H1 (cell line): ENCODE data around the gene CBL. TPM values are rescaled to one million over a fixed set of nuclear protein-coding genes. Genes with fewer than 3 reads are reported as not detected.

Experiments
- CTCF ChIA-PET: fragments of 300-600 bp; sonication (Branson Sonifier 250); formaldehyde crosslinking; loops from one replicate; lab custom pipeline; 2021; ENCODE audit not compliant: partially characterized antibody; lab: Charles Lee
- POLR2A ChIA-PET: fragments of 300-600 bp; sonication (Branson Sonifier 250); formaldehyde crosslinking; loops from one replicate; lab custom pipeline; 2021; ENCODE audit warnings: inconsistent platforms; ENCODE audit not compliant: partially characterized antibody; lab: Charles Lee
- DNase-seq, 2 experiments: peaks; one replicate each; pipeline versions ENCODE4 v3.0.0 to v3.0.0-alpha.2; 2010 to 2022; ENCODE audit warnings: low spot score in 2 of 2, low read depth in 1 of 2, mixed read lengths in 1 of 2
- FAIRE-seq: peaks from 2 replicates; lab custom pipeline; 2011; peaks lifted over from hg19 to GRCh38; lab: Jason Lieb, UNC
- H2AFZ ChIP-seq: 2 replicates; pipeline ENCODE4 v1.8.1; 2012; ENCODE audit warnings: low read length, inconsistent platforms
- H2AK5ac ChIP-seq: 2 replicates; pipeline ENCODE4 v1.6.1; 2013; ENCODE audit warnings: low read depth, low read length
- H2BK120ac ChIP-seq: replicated peaks from 2 replicates; pipeline ENCODE3; 2013; ENCODE audit warnings: low read depth, low read length, inconsistent platforms
- H2BK12ac ChIP-seq: 2 replicates; pipeline ENCODE4 v1.6.1; 2013; ENCODE audit warnings: low read depth, low read length
- H2BK15ac ChIP-seq: 2 replicates; pipeline ENCODE4 v1.6.1; 2013; ENCODE audit warnings: low read length
- H2BK20ac ChIP-seq: 2 replicates; pipeline ENCODE4 v1.6.1; 2013; ENCODE audit warnings: low read length
- H2BK5ac ChIP-seq: 2 replicates; pipeline ENCODE4 v1.6.1; 2013; ENCODE audit warnings: low read depth, low read length
- H3K14ac ChIP-seq: 2 replicates; pipeline ENCODE4 v1.6.1; 2013; ENCODE audit warnings: inconsistent platforms; ENCODE audit not compliant: insufficient read length
- H3K18ac ChIP-seq: 2 replicates; pipeline ENCODE4 v1.6.1; 2013; ENCODE audit warnings: low read length; ENCODE audit errors: extremely low read depth
- H3K23ac ChIP-seq: 2 replicates; pipeline ENCODE4 v1.6.1; 2013; ENCODE audit warnings: inconsistent platforms; ENCODE audit not compliant: insufficient read length
- H3K23me2 ChIP-seq: 2 replicates; pipeline ENCODE4 v1.6.1; 2013; ENCODE audit warnings: low read depth, low read length
- H3K27ac ChIP-seq: 2 replicates; pipeline ENCODE4 v1.6.1; 2011; ENCODE audit warnings: low read depth, low read length, inconsistent platforms
- H3K27me3 ChIP-seq, 4 experiments: replicated peaks in 1 of 4; 1 replicate in 1 of 4; 2 replicates in 3 of 4; pipeline versions ENCODE4 v1.6.1 to v1.8.1; 2011 to 2013; ENCODE audit warnings: low read length in 3 of 4, mild to moderate bottlenecking in 3 of 4, inconsistent platforms in 2 of 4, mixed read lengths in 2 of 4, moderate library complexity in 1 of 4; ENCODE audit not compliant: control insufficient read depth in 3 of 4, insufficient read depth in 3 of 4; ENCODE audit errors: extremely low read depth in 1 of 4
- H3K36me3 ChIP-seq, 4 experiments: 2 replicates each; pipeline versions ENCODE4 v1.6.1 to v1.8.1; 2011 to 2013; ENCODE audit warnings: mild to moderate bottlenecking in 4 of 4, low read length in 3 of 4, moderate library complexity in 2 of 4, control low read depth in 1 of 4, inconsistent platforms in 1 of 4; ENCODE audit not compliant: insufficient read depth in 4 of 4, control insufficient read depth in 2 of 4
- H3K4ac ChIP-seq: replicated peaks from 2 replicates; pipeline ENCODE3; 2013; ENCODE audit warnings: low read length, low read depth, mixed read lengths, inconsistent platforms; ENCODE audit not compliant: insufficient read length
- H3K4me1 ChIP-seq, 4 experiments: replicated peaks in 1 of 4; 1 replicate in 1 of 4; 2 replicates in 3 of 4; pipeline versions ENCODE4 v1.6.1 to v1.8.1; 2011 to 2013; ENCODE audit warnings: low read length in 3 of 4, inconsistent platforms in 2 of 4, mixed read lengths in 1 of 4; ENCODE audit not compliant: insufficient read depth in 4 of 4, control insufficient read depth in 3 of 4
- H3K4me2 ChIP-seq, 2 experiments: 2 replicates each; pipeline versions ENCODE4 v1.6.1 to v1.8.1; 2011 to 2013; ENCODE audit warnings: low read depth in 2 of 2, low read length in 2 of 2, control low read depth in 1 of 2, inconsistent platforms in 1 of 2, mild to moderate bottlenecking in 1 of 2; ENCODE audit not compliant: insufficient read depth in 1 of 2
- H3K4me3 ChIP-seq, 4 experiments: fragments of 200-600, 300-600 bp in 1 of 4; sonication (generic), shearing (Covaris generic), sonication (Bioruptor Twin) in 1 of 4; 2 replicates each; pipeline versions ENCODE4 v1.5.1 to v1.8.1; 2011 to 2016; ENCODE audit warnings: low read length in 4 of 4, low read depth in 3 of 4, control low read depth in 2 of 4, inconsistent platforms in 2 of 4, mild to moderate bottlenecking in 2 of 4, mixed read lengths in 1 of 4, moderate library complexity in 1 of 4; ENCODE audit not compliant: insufficient read depth in 2 of 4; ENCODE audit errors: extremely low read depth in 1 of 4
- H3K56ac ChIP-seq: replicated peaks from 2 replicates; pipeline ENCODE3; 2013; ENCODE audit warnings: low read depth, mild to moderate bottlenecking, mixed read lengths, low read length, inconsistent platforms; ENCODE audit not compliant: insufficient read length
- H3K79me1 ChIP-seq: 2 replicates; pipeline ENCODE4 v1.6.1; 2013; ENCODE audit warnings: low read depth, low read length, control low read depth
- H3K79me2 ChIP-seq, 2 experiments: 2 replicates each; pipeline versions ENCODE4 v1.6.1 to v1.8.1; 2012 to 2013; ENCODE audit warnings: low read length in 2 of 2, mild to moderate bottlenecking in 2 of 2, inconsistent platforms in 1 of 2; ENCODE audit not compliant: insufficient read depth in 2 of 2, control insufficient read depth in 1 of 2
- H3K9ac ChIP-seq, 4 experiments: replicated peaks in 1 of 4; 1 replicate in 1 of 4; 2 replicates in 3 of 4; pipeline versions ENCODE4 v1.6.1 to v1.8.1; 2011 to 2013; ENCODE audit warnings: low read depth in 3 of 4, low read length in 3 of 4, control low read depth in 2 of 4, mild to moderate bottlenecking in 2 of 4, moderate library complexity in 2 of 4, inconsistent platforms in 1 of 4; ENCODE audit errors: extremely low read depth in 1 of 4
- H3K9me3 ChIP-seq, 2 experiments: 2 replicates each; pipeline versions ENCODE4 v1.6.1 to v1.8.1; 2012 to 2013; ENCODE audit warnings: mild to moderate bottlenecking in 2 of 2, moderate library complexity in 2 of 2, control low read depth in 1 of 2, inconsistent platforms in 1 of 2, low read depth in 1 of 2, low read length in 1 of 2, mixed read lengths in 1 of 2; ENCODE audit not compliant: insufficient read depth in 2 of 2
- H4K20me1 ChIP-seq, 2 experiments: replicated peaks in 1 of 2; 2 replicates each; pipeline versions ENCODE3 to v1.8.1; 2011 to 2013; ENCODE audit warnings: inconsistent platforms in 2 of 2, low read length in 2 of 2, mild to moderate bottlenecking in 1 of 2; ENCODE audit not compliant: insufficient read depth in 2 of 2, control insufficient read depth in 1 of 2
- H4K5ac ChIP-seq: 2 replicates; pipeline ENCODE4 v1.6.1; 2013; ENCODE audit warnings: low read length, low read depth, mixed read lengths, inconsistent platforms; ENCODE audit not compliant: insufficient read length
- H4K8ac ChIP-seq: 2 replicates; pipeline ENCODE4 v1.8.0; 2013; ENCODE audit warnings: mild to moderate bottlenecking, moderate library complexity, low read length, inconsistent platforms; ENCODE audit not compliant: insufficient read depth; ENCODE audit errors: extremely low read depth
- H4K91ac ChIP-seq: replicated peaks from 2 replicates; pipeline ENCODE3; 2013; ENCODE audit warnings: low read length, mixed read lengths, inconsistent platforms; ENCODE audit not compliant: insufficient read length
- BCL11A ChIP-seq, 2 experiments: IDR thresholded peaks; one replicate each; pipeline ENCODE4 v1.6.1; 2011; ENCODE audit warnings: low read depth in 2 of 2, low read length in 2 of 2, mild to moderate bottlenecking in 2 of 2
- CBX8 ChIP-seq: fragments of 300-800, 300-1000 bp; sonication (generic); IDR thresholded peaks from 2 replicates; pipeline ENCODE4 v1.7.1; 2016; ENCODE audit warnings: low read depth, low read length, borderline replicate concordance
- EGR1 ChIP-seq: IDR thresholded peaks from 2 replicates; pipeline ENCODE4 v1.6.1; 2011; ENCODE audit warnings: low read depth, low read length, borderline replicate concordance
- GTF2F1 ChIP-seq: IDR thresholded peaks from 2 replicates; pipeline ENCODE4 v1.6.1; 2012; ENCODE audit warnings: low read depth, low read length, improper control_type of control experiment, borderline replicate concordance
- POLR2AphosphoS5 ChIP-seq: IDR thresholded peaks from 2 replicates; pipeline ENCODE4 v1.6.1; 2011; ENCODE audit warnings: low read depth, low read length
- SRF ChIP-seq: IDR thresholded peaks from 2 replicates; pipeline ENCODE4 v1.6.1; 2011; ENCODE audit warnings: mild to moderate bottlenecking, low read depth, low read length, moderate library complexity
- WGBS, 2 experiments: shearing (Covaris generic) in 1 of 2; methylation state at CpG; one replicate each; pipeline versions ENCODE4 v1.1.6 to v1.1.7; 2013 to 2015; ENCODE audit warnings: low lambda C conversion rate in 2 of 2, mixed read lengths in 2 of 2, inconsistent platforms in 1 of 2, low coverage in 1 of 2, missing lambda C conversion rate in 1 of 2; ENCODE audit not compliant: insufficient replicate concordance in 2 of 2, insufficient coverage in 1 of 2, insufficient read length in 1 of 2; ENCODE audit errors: extremely low coverage in 1 of 2, missing lambda C conversion rate in 1 of 2; 5-methylcytosine and 5-hydroxymethylcytosine counted together
- polyA plus RNA-seq, 7 experiments: library from polyadenylated mRNA; depleted of rRNA in 3 of 7; stranded (reverse) in 5 of 7; unstranded in 2 of 7; fragments of >200 nt in 5 of 7; fragments of 200-250 nt in 2 of 7; gene quantifications; 1 replicate in 5 of 7; 2 replicates in 1 of 7; 4 replicates in 1 of 7; pipeline versions ENCODE4 v1.2.1 to v1.2.3, GENCODE V29; 2011 to 2013; ENCODE audit warnings: missing spikeins in 2 of 7, mixed read lengths in 2 of 7
- total RNA-seq: library from RNA; stranded (reverse); fragmentation: NEBNext Ultra II Directional; extraction: Animal tissue kit (Norgen Biotek cat#: 25700); gene quantifications from 2 replicates; pipeline ENCODE4 v1.2.1, GENCODE V29; 2021

The CBL gene
- total and polyA plus RNA-seq, 2 of the 8 experiments (the other 6 are each of a cell fraction or from before 2014, with no cell fraction given) = 23.1 to 57.8 TPM

DNA sequence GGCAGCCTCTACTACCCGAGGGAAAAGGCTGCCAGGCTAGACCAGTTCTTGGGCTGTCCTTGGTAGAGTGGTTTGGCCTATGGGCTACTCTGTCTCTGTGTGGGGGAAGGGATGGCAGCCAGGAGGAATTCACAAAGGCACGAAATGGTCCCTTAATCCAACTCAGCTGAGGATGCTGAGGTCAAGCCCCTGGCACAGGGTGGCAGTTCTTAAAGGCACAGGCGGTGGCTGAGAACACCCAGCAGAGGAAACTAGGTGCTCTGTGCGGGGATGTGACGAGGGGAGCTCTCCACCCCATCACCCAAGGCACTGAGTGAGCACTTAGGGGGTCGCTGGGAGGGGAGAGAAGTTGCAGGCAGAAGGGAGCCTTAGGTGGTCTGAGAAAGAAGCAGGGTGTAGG is 140.5 kb downstream of the CBL start, which contains the start of gene MFRP:
Gene MFRP (minus strand): TSS at position 101 of the 400 bp plus-strand sequence. CDS start 192 bp downstream, outside the sequence.
- Histone ChIP-seq H2BK120ac (no peak within 1 kb of the TSS), H3K14ac (no peak within 1 kb of the TSS), H2BK20ac (no peak within 1 kb of the TSS), H4K8ac (peak within 1 kb of the TSS; percentile 57; the same call in 1 of the 2 replicates), H3K18ac (no peak within 1 kb of the TSS), H4K5ac (no peak within 1 kb of the TSS), H3K79me2 (no peaks in the 10 kb centered on the region), H4K20me1 (peaks cover 0 to 1% of the 10 kb centered on the region in 2 experiments), H3K36me3 (no peaks in the 10 kb centered on the region), H3K4ac (no peak within 1 kb of the TSS), H3K56ac (no peak within 1 kb of the TSS), H3K23ac (no peak within 1 kb of the TSS), H3K79me1 (no peaks in the 10 kb centered on the region; the same call in 1 of the 2 replicates), H3K27me3 (peaks cover 2 to 16% (median 7%) of the 10 kb centered on the region in 4 experiments), H2BK12ac (no peak within 1 kb of the TSS), H3K4me2 (no peak within 1 kb of the TSS), H3K4me1 (peaks cover 0 to 4% (median 1%) of the 10 kb centered on the region in 4 experiments; a peak in 2 of 7 replicates), H3K27ac (no peak within 1 kb of the TSS), H2BK15ac (no peak within 1 kb of the TSS), H2AK5ac (no peak within 1 kb of the TSS), H2BK5ac (no peak within 1 kb of the TSS), H3K4me3 (no peak within 1 kb of the TSS), H3K23me2 (no peaks in the 10 kb centered on the region), H3K9ac (no peak within 1 kb of the TSS), H2AFZ (no peak within 1 kb of the TSS), H3K9me3 (no peaks in the 10 kb centered on the region), H4K91ac (no peak within 1 kb of the TSS)
- no peak for FAIRE-seq
- DNase-seq = no peak
- ChIA-PET POLR2A (no interaction called here), CTCF (interaction anchor here (0.5 to 20.0 kb wide), 6 partner anchors 9 to 311 kb away, joined by 3 to 463 read pairs (median 20); partner anchors contain the start of genes MCAM and USP2)
- WGBS, 2 experiments = 63% methylated on average over 6 of the region's 6 CpGs; no CpG with 5 or more reads in 1 of the 2 experiments
- TF ChIP-seq GTF2F1 = no peak
- TF ChIP-seq BCL11A (IDR thresholded peaks at IDR 0.05; ENCODE audit: low read depth in 2 of 2, low read length in 2 of 2) = no peak
- TF ChIP-seq EGR1 = no peak
- no peak for TF ChIP-seq SRF
- no peak for TF ChIP-seq POLR2AphosphoS5
- no peak for TF ChIP-seq CBX8
